HCT116 (cell line): ENCODE measurements around the gene SMARCD2. TPM values are rescaled to one million over a fixed set of nuclear protein-coding genes. Genes with fewer than 3 reads are reported as not detected.
A peak's percentile ranks its signal among the peaks of the same experiment; 100 is the strongest.
"Not testable (repeated sequence)": the region's sequence is repeated elsewhere in the genome, so short reads cannot be mapped to it uniquely, and the experiment has no call there.

Experiments used
- ATAC-seq: fragments of 200-7000 bp; cut with Tn5 transposase; 2 replicates; pipeline ENCODE4 v1.9.1; 2020; ENCODE audit warnings: mild to moderate bottlenecking, moderate library complexity
- BruUV-seq: library from RNA; stranded (reverse); fragments of 400-500 nt; replicated peaks from 2 replicates; lab custom pipeline; 2021; lab: Mats Ljungman, UMichigan
- CTCF ChIA-PET: fragments of 300-600 bp; sonication (Branson Sonifier 250); formaldehyde crosslinking; loops from one replicate; lab custom pipeline; 2021; ENCODE audit warnings: antibody characterized with exemption; lab: Charles Lee
- POLR2A ChIA-PET: fragments of 300-600, 350-600 bp; sonication (Branson Sonifier 250); formaldehyde crosslinking; loops from one replicate; lab custom pipeline; 2021; ENCODE audit warnings: antibody characterized with exemption; lab: Charles Lee
- RAD21 ChIA-PET, 2 experiments: fragments of 300-600 bp; sonication (Branson Sonifier 250); formaldehyde crosslinking; loops; one replicate each; lab custom pipeline; 2023; ENCODE audit warnings: low total read pairs in 2 of 2; ENCODE audit not compliant: uncharacterized antibody in 2 of 2, unreplicated experiment in 2 of 2, low non-redundant PET in 1 of 2; lab: Charles Lee
- DNase-seq: peaks from one replicate; pipeline ENCODE4 v3.0.0-alpha.2; 2010; ENCODE audit warnings: low read depth, low spot score
- H2AFZ ChIP-seq: fragments of 200-600 bp; shearing (Covaris generic), sonication (generic); 2 replicates; pipeline ENCODE4 v1.6.1; 2017; ENCODE audit warnings: low read depth, mixed run types, mixed read lengths, antibody characterized with exemption, low read length; ENCODE audit not compliant: poor library complexity, severe bottlenecking
- H3K27ac ChIP-seq: 2 replicates; pipeline ENCODE4 v1.5.1; 2012; ENCODE audit warnings: low read depth, low read length
- H3K27me3 ChIP-seq: fragments of 200-600 bp; sonication (generic); 2 replicates; pipeline ENCODE4 v1.6.1; 2016; ENCODE audit warnings: mixed run types, low read length, mixed read lengths; ENCODE audit not compliant: insufficient read depth
- H3K36me3 ChIP-seq, 2 experiments: fragments of 200-500 bp in 1 of 2; fragments of 200-600 bp in 1 of 2; sonication (Bioruptor generic) in 1 of 2; sonication (generic) in 1 of 2; 2 replicates each; pipeline versions ENCODE4 v1.5.1 to v1.6.1; 2014 to 2016; ENCODE audit warnings: low read length in 2 of 2, inconsistent platforms in 1 of 2, mixed read lengths in 1 of 2, mixed run types in 1 of 2; ENCODE audit not compliant: insufficient read depth in 2 of 2, control insufficient read depth in 1 of 2
- H3K4me1 ChIP-seq, 2 experiments: fragments of 200-600 bp in 1 of 2; sonication (generic) in 1 of 2; 2 replicates each; pipeline versions ENCODE4 v1.5.1 to v1.6.1; 2012 to 2017; ENCODE audit warnings: low read length in 2 of 2, inconsistent platforms in 1 of 2, mild to moderate bottlenecking in 1 of 2, mixed read lengths in 1 of 2, mixed run types in 1 of 2, moderate library complexity in 1 of 2; ENCODE audit not compliant: insufficient read depth in 2 of 2, control insufficient read depth in 1 of 2
- H3K4me2 ChIP-seq: fragments of 200-600 bp; sonication (generic); 2 replicates; pipeline ENCODE4 v1.6.1; 2017; ENCODE audit warnings: mixed run types, low read length, mixed read lengths
- H3K4me3 ChIP-seq, 2 experiments: fragments of 200-600 bp in 1 of 2; sonication (generic) in 1 of 2; replicated peaks in 1 of 2; 2 replicates each; pipeline ENCODE4 v1.5.1; 2011 to 2016; ENCODE audit warnings: low read length in 2 of 2, control low read depth in 1 of 2, low read depth in 1 of 2, mild to moderate bottlenecking in 1 of 2, mixed read lengths in 1 of 2, mixed run types in 1 of 2
- H3K79me2 ChIP-seq: fragments of 200-600 bp; sonication (generic); 2 replicates; pipeline ENCODE4 v1.6.1; 2017; ENCODE audit warnings: mild to moderate bottlenecking, mixed run types, low read length, moderate library complexity, mixed read lengths; ENCODE audit not compliant: insufficient read depth
- H3K9ac ChIP-seq: fragments of 200-600 bp; sonication (generic); 2 replicates; pipeline ENCODE4 v1.6.1; 2016; ENCODE audit warnings: low read length, mixed read lengths
- H3K9me2 ChIP-seq: fragments of 200-600 bp; sonication (generic), shearing (Covaris generic); 2 replicates; pipeline ENCODE4 v1.6.1; 2017; ENCODE audit warnings: mixed run types, mild to moderate bottlenecking, moderate library complexity; ENCODE audit not compliant: insufficient read depth
- H3K9me3 ChIP-seq, 2 experiments: fragments of 200-500 bp in 1 of 2; fragments of 200-600 bp in 1 of 2; sonication (Bioruptor generic) in 1 of 2; sonication (generic) in 1 of 2; 2 replicates each; pipeline ENCODE4 v1.6.1; 2014 to 2017; ENCODE audit warnings: low read length in 2 of 2, mixed read lengths in 2 of 2, inconsistent platforms in 1 of 2, low read depth in 1 of 2, mild to moderate bottlenecking in 1 of 2, mixed run types in 1 of 2, moderate library complexity in 1 of 2; ENCODE audit not compliant: control insufficient read depth in 1 of 2, insufficient read depth in 1 of 2
- H4K20me1 ChIP-seq: fragments of 200-600 bp; sonication (generic), shearing (Covaris generic); 2 replicates; pipeline ENCODE4 v1.6.1; 2017; ENCODE audit warnings: mixed run types, mild to moderate bottlenecking, moderate library complexity; ENCODE audit not compliant: insufficient read depth
- YY1 ChIP-seq: IDR thresholded peaks from 2 replicates; pipeline ENCODE4 v1.6.1; 2011; ENCODE audit warnings: low read length, low read depth, moderate library complexity, mild to moderate bottlenecking; ENCODE audit not compliant: insufficient replicate concordance; ENCODE audit errors: extremely low read depth
- intact Hi-C: fragments of 100-400 bp; cut with micrococcal nuclease; formaldehyde crosslinking; loops from 2 replicates; pipeline ENCODE4 v1.10.0; 2022
- total RNA-seq: library from RNA; stranded (reverse); gene quantifications from one replicate; pipeline ENCODE4 v1.2.1, GENCODE V29; 2021; ENCODE audit not compliant: unreplicated experiment
- TF ChIP-seq, protein P1 (sequence below), 3 experiments: fragments of 200-600 bp in 1 of 3; sonication (generic) in 1 of 3; IDR thresholded peaks in 2 of 3; conservative IDR thresholded peaks in 1 of 3; 2 replicates each; pipeline ENCODE4 v1.5.1; 2012 to 2017; ENCODE audit warnings: low read depth in 2 of 3, low read length in 2 of 3, antibody characterized with exemption in 1 of 3, borderline replicate concordance in 1 of 3, control low read depth in 1 of 3, mild to moderate bottlenecking in 1 of 3, mixed read lengths in 1 of 3, mixed run types in 1 of 3, moderate library complexity in 1 of 3; ENCODE audit not compliant: insufficient read depth in 1 of 3

The SMARCD2 gene
- total RNA-seq, 1 experiment from 2014 or later: 168 TPM

DNA sequence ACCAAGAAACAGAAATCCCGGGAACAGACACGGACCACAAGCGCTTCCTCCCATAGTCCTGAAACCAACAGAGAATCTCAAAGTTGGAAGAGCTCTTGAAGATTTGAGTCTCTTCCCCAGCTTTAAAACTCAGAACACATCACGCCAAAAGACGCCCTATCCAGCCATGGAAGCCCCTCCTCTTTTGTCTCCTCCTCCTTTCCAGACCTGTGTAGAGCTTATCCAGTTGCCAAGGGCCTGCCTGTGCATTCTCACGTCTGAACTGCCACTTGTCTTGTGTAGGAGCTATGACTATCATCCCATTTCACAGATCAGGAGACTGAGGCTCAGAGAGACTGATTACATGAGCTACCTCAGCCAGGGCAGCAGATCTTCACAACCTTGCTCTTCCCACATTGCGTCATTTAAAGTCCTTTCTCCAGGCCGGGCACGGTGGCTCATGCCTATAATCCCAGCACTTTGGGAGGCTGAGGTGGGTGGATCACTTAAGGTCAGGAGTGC lies 40.2 kb upstream of the SMARCD2 start:
- peak; percentile 69 for ATAC-seq
- H3K4me2 ChIP-seq, RAD21 ChIA-PET, H3K9ac ChIP-seq, H3K79me2 ChIP-seq, H3K4me3 ChIP-seq, H3K36me3 ChIP-seq, H3K27ac ChIP-seq, H3K4me1 ChIP-seq, H3K9me3 ChIP-seq, H3K9me2 ChIP-seq, DNase-seq, H4K20me1 ChIP-seq, H3K27me3 ChIP-seq, BruUV-seq, intact Hi-C loops: not testable (repeated sequence)
- ChIA-PET CTCF (interaction anchor here (1.3 to 2.1 kb wide), 5 partner anchors 10 to 251 kb away, joined by 3 to 14 read pairs (median 5); no protein-coding TSS in a partner anchor), POLR2A (interaction anchor here (0.8 kb wide), 1 partner anchor 263 kb away, joined by 3 read pairs; no protein-coding TSS in a partner anchor)
- peak overlapping the region; percentile 13 for H2AFZ ChIP-seq

DNA sequence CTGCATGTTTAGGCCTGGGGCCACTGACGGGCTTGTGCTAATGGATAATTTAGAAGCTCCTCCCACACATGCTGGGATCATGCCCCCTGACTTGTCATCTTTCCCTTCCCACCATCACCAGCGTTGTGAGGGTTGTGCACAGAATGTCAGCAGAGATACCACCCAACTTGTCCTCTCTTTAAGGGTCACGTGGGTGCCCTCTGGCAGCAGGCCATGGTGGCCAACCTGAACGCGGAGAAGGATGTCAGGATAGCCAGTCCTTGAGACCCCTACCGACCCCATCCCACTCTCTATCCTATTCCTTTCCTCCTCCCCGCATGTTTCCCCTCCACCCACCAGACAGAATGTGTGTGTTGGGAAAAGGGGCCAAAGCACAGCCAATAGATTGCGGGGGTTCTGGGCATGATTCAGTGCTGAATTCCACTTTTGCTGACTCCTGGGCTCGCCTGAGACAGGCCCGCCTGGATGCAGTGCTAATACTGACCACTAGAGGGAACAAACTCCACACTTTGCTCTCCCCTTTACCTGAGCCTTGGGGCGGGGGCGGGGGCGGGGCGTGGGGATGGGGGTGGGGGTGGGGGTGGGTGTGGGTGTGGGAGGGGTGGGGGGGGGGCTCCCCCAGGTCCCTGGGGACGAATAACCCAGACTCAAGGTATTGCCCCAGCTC lies 39.6 kb upstream of the SMARCD2 start, which contains the start of gene GH2:
Gene GH2, minus strand, starts transcription at position 10 of the 667 bp plus-strand sequence. CDS start 143 bp downstream, outside the sequence.
- Histone ChIP-seq H3K4me3 (no peak within 1 kb of the TSS), H3K9me2 (no peaks in the 10 kb centered on the region), H4K20me1 (no peaks in the 10 kb centered on the region), H3K4me2 (peak within 1 kb of the TSS; percentile 55), H2AFZ (peak within 1 kb of the TSS; percentile 92), H3K9me3 (no peaks in the 10 kb centered on the region), H3K27ac (no peak within 1 kb of the TSS), H3K79me2 (no peaks in the 10 kb centered on the region), H3K4me1 (peaks cover 0 to 7% of the 10 kb centered on the region in 2 experiments; a peak in 3 of 4 replicates), H3K27me3 (no peaks in the 10 kb centered on the region), H3K9ac (no peak within 1 kb of the TSS), H3K36me3 (no peaks in the 10 kb centered on the region)
- POLR2A ChIA-PET: interaction anchor here (0.8 kb wide), 1 partner anchor 263 kb away, joined by 3 read pairs; no protein-coding TSS in a partner anchor
- CTCF ChIA-PET: interaction anchor here (1.2 to 2.1 kb wide), 8 partner anchors 11 to 252 kb away, joined by 4 to 14 read pairs (median 6); no protein-coding TSS in a partner anchor
- TF ChIP-seq, protein P1, sequence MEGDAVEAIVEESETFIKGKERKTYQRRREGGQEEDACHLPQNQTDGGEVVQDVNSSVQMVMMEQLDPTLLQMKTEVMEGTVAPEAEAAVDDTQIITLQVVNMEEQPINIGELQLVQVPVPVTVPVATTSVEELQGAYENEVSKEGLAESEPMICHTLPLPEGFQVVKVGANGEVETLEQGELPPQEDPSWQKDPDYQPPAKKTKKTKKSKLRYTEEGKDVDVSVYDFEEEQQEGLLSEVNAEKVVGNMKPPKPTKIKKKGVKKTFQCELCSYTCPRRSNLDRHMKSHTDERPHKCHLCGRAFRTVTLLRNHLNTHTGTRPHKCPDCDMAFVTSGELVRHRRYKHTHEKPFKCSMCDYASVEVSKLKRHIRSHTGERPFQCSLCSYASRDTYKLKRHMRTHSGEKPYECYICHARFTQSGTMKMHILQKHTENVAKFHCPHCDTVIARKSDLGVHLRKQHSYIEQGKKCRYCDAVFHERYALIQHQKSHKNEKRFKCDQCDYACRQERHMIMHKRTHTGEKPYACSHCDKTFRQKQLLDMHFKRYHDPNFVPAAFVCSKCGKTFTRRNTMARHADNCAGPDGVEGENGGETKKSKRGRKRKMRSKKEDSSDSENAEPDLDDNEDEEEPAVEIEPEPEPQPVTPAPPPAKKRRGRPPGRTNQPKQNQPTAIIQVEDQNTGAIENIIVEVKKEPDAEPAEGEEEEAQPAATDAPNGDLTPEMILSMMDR (IDR thresholded peaks at IDR 0.05 in 2 of 3, conservative IDR thresholded peaks at IDR 0.05 in 1 of 3; ENCODE audit: borderline replicate concordance in 1 of 3, insufficient read depth in 1 of 3, low read depth in 2 of 3, low read length in 2 of 3): peak; percentile 44 to 89 (median 76); a peak in 5 of 6 replicates
- TF ChIP-seq YY1: no peak
- ATAC-seq (peak; percentile 97), DNase-seq (peak; percentile 56)
- intact Hi-C loops: no loop called here
- RAD21 ChIA-PET: no interaction called here
- BruUV-seq: no TSS peak
